K562 (cell line): ENCODE results near the gene GPR21. TPM values are rescaled to one million over a fixed set of nuclear protein-coding genes. Genes with fewer than 3 reads are reported as not detected.

Experiments
- ATAC-seq: fragments of 200-7000 bp; cut with Tn5 transposase; 3 replicates; pipeline ENCODE4 v1.9.1; 2020; ENCODE audit warnings: moderate library complexity
- BruUV-seq: library from RNA; stranded (reverse); fragments of 400-500 nt; replicated peaks from 2 replicates; lab custom pipeline; 2021; lab: Mats Ljungman, UMichigan
- CTCF ChIA-PET: fragments of 300-600 bp; formaldehyde crosslinking; extraction: SDS; loops from one replicate; lab custom pipeline; 2021; ENCODE audit warnings: low intra/inter-chr PET ratio; lab: Yijun Ruan, JAX
- POLR2A ChIA-PET: fragments of 300-600, 350-650 bp; sonication (Branson Sonifier 250); formaldehyde crosslinking; extraction: SDS; loops from one replicate; lab custom pipeline; 2021; ENCODE audit warnings: antibody characterized with exemption, inconsistent platforms; lab: Yijun Ruan, JAX
- DNase-seq, 4 experiments: peaks; one replicate each; pipeline versions ENCODE4 v3.0.0 to v3.0.0-alpha.2; 2011 to 2018; ENCODE audit warnings: low spot score in 3 of 4, mixed read lengths in 3 of 4; ENCODE audit errors: extremely low read depth in 1 of 4
- FAIRE-seq: peaks from 2 replicates; lab custom pipeline; 2011; peaks lifted over from hg19 to GRCh38; lab: Jason Lieb, UNC
- H2AFZ ChIP-seq: 2 replicates; pipeline ENCODE4 v1.6.0; 2011; ENCODE audit warnings: low read depth, low read length, control low read depth, inconsistent platforms
- H3K27ac ChIP-seq: fragments of 200-600 bp; 3 replicates; pipeline ENCODE4 v1.8.0; 2011; ENCODE audit warnings: low read depth, mild to moderate bottlenecking, control low read depth, inconsistent platforms, low read length, moderate library complexity, mixed read lengths; ENCODE audit errors: extremely low read depth
- H3K27me3 ChIP-seq, 2 experiments: fragments of 300-600 bp in 1 of 2; 2 replicates in 1 of 2; 3 replicates in 1 of 2; pipeline versions ENCODE4 v1.6.0 to v1.8.0; 2011; ENCODE audit warnings: inconsistent platforms in 2 of 2, low read length in 2 of 2, mild to moderate bottlenecking in 1 of 2, mixed read lengths in 1 of 2, moderate library complexity in 1 of 2; ENCODE audit not compliant: control insufficient read depth in 2 of 2, insufficient read depth in 2 of 2
- H3K36me3 ChIP-seq: fragments of 300-600 bp; 3 replicates; pipeline ENCODE4 v1.8.0; 2011; ENCODE audit warnings: mild to moderate bottlenecking, low read length, inconsistent platforms; ENCODE audit not compliant: control insufficient read depth, insufficient read depth
- H3K4me1 ChIP-seq, 2 experiments: fragments of 200-600 bp in 1 of 2; replicated peaks in 1 of 2; 2 replicates in 1 of 2; 3 replicates in 1 of 2; pipeline versions ENCODE4 v1.5.1 to v1.8.0; 2011; ENCODE audit warnings: inconsistent platforms in 2 of 2, low read length in 2 of 2, mild to moderate bottlenecking in 1 of 2, mixed read lengths in 1 of 2, moderate library complexity in 1 of 2; ENCODE audit not compliant: control insufficient read depth in 2 of 2, insufficient read depth in 2 of 2
- H3K4me2 ChIP-seq: 2 replicates; pipeline ENCODE4 v1.6.1; 2011; ENCODE audit warnings: low read length, control low read depth, inconsistent platforms, mixed read lengths; ENCODE audit not compliant: insufficient read depth
- H3K4me3 ChIP-seq: fragments of 200-600 bp; sonication (generic), shearing (Covaris generic); 2 replicates; pipeline ENCODE4 v1.5.1; 2016; ENCODE audit warnings: control low read depth, inconsistent platforms
- H3K79me2 ChIP-seq: fragments of 200-600 bp; 3 replicates; pipeline ENCODE4 v1.8.0; 2011; ENCODE audit warnings: low read length, inconsistent platforms; ENCODE audit not compliant: control insufficient read depth, insufficient read depth
- H3K9ac ChIP-seq, 2 experiments: 2 replicates each; pipeline versions ENCODE4 v1.6.0 to v1.6.1; 2011; ENCODE audit warnings: low read depth in 2 of 2, low read length in 2 of 2, control low read depth in 1 of 2, inconsistent platforms in 1 of 2, mild to moderate bottlenecking in 1 of 2, mixed read lengths in 1 of 2; ENCODE audit not compliant: insufficient read depth in 1 of 2
- H3K9me1 ChIP-seq: one replicate; pipeline ENCODE4 v1.6.0; 2011; ENCODE audit warnings: inconsistent platforms, mild to moderate bottlenecking, low read length, moderate library complexity; ENCODE audit not compliant: control insufficient read depth, insufficient read depth
- H3K9me3 ChIP-seq: replicated peaks from 2 replicates; pipeline ENCODE4 v1.5.1; 2011; ENCODE audit warnings: low read depth, low read length, inconsistent platforms; ENCODE audit not compliant: control insufficient read depth, insufficient read depth
- H4K20me1 ChIP-seq: replicated peaks from 2 replicates; pipeline ENCODE4 v1.6.1; 2011; ENCODE audit warnings: low read length, inconsistent platforms, mixed read lengths; ENCODE audit not compliant: control insufficient read depth, insufficient read depth
- CREM ChIP-seq: IDR thresholded peaks from 2 replicates; pipeline ENCODE4 v1.6.1; 2014; ENCODE audit warnings: antibody characterized with exemption, low read depth
- GABPB2 ChIP-seq: fragments of 250-450 bp; sonication (Bioruptor Pico); conservative IDR thresholded peaks from 2 replicates; pipeline ENCODE4 v1.5.1; 2021; ENCODE audit warnings: mild to moderate bottlenecking
- GTF2E2 ChIP-seq: fragments of 200-800 bp; sonication (Bioruptor generic); IDR thresholded peaks from 2 replicates; pipeline ENCODE4 v1.6.1; 2016; ENCODE audit warnings: missing genetic modification characterization, missing compliant biosample characterization
- JUND ChIP-seq, 2 experiments: IDR thresholded peaks; 2 replicates in 1 of 2; 3 replicates in 1 of 2; pipeline ENCODE4 v1.6.1; 2011; ENCODE audit warnings: borderline replicate concordance in 2 of 2, low read depth in 2 of 2, low read length in 2 of 2, improper control_type of control experiment in 1 of 2, missing biosample characterization in 1 of 2, missing genetic modification characterization in 1 of 2, missing genetic modification reagents in 1 of 2
- PURB ChIP-seq: sonication (generic); formaldehyde crosslinking; IDR thresholded peaks from 2 replicates; pipeline ENCODE4 v1.9.0; 2021; ENCODE audit warnings: low read depth, mild to moderate bottlenecking, missing genetic modification reagents
- TEAD4 ChIP-seq, 2 experiments: sonication (generic) in 1 of 2; formaldehyde crosslinking in 1 of 2; IDR thresholded peaks; 2 replicates each; pipeline versions ENCODE4 v1.6.1 to v1.8.0; 2012 to 2022; ENCODE audit warnings: borderline replicate concordance in 1 of 2, inconsistent platforms in 1 of 2, low read length in 1 of 2, mild to moderate bottlenecking in 1 of 2, missing genetic modification reagents in 1 of 2
- ZFX ChIP-seq: sonication (generic); formaldehyde crosslinking; IDR thresholded peaks from 2 replicates; pipeline ENCODE4 v1.8.0; 2022; ENCODE audit warnings: mild to moderate bottlenecking, missing genetic modification reagents, moderate library complexity
- ZNF124 ChIP-seq: sonication (generic); formaldehyde crosslinking; IDR thresholded peaks from 2 replicates; pipeline ENCODE4 v1.8.1; 2022; ENCODE audit warnings: missing genetic modification reagents
- ZNF143 ChIP-seq: sonication (generic); formaldehyde crosslinking; IDR thresholded peaks from 2 replicates; pipeline ENCODE4 v1.9.0; 2022; ENCODE audit warnings: mild to moderate bottlenecking, missing genetic modification reagents
- WGBS: fragments of 100-300 bp; shearing (Covaris generic); methylation state at CpG from one replicate; pipeline ENCODE4 v1.1.6; 2016; ENCODE audit warnings: low coverage, mixed read lengths; ENCODE audit not compliant: insufficient coverage; ENCODE audit errors: missing lambda C conversion rate; 5-methylcytosine and 5-hydroxymethylcytosine counted together
- in situ Hi-C: fragments of 300-500 bp; cut with MboI; formaldehyde crosslinking; loops from 4 replicates; pipeline ENCODE4 v1.15.0; 2018; ENCODE audit warnings: inconsistent platforms, mixed read lengths
- intact Hi-C: fragments of 100-400 bp; cut with micrococcal nuclease; formaldehyde crosslinking; loops from 2 replicates; pipeline ENCODE4 v1.14.2; 2022
- polyA plus RNA-seq, 8 experiments: library from polyadenylated mRNA; depleted of rRNA in 4 of 8; stranded (reverse) in 5 of 8; unstranded in 3 of 8; fragments of >200 nt; fragmentation: Nextera tagmentation in 2 of 8; fragmentation: Illumina TruSeq in 1 of 8; extraction: Ambion mirVana in 2 of 8; extraction: Trizol in 1 of 8; gene quantifications; 2 replicates each; pipeline versions ENCODE4 v1.2.1 to v1.2.3, GENCODE V29; 2011 to 2014; ENCODE audit warnings: inconsistent platforms in 1 of 8, missing spikeins in 1 of 8
- total RNA-seq, 7 experiments: library from RNA; depleted of rRNA in 6 of 7; stranded (reverse); fragments of >200 nt in 6 of 7; fragmentation: Illumina TruSeq in 2 of 7; extraction: Trizol in 2 of 7; gene quantifications; 2 replicates each; pipeline versions ENCODE4 v1.2.1 to v1.2.3, GENCODE V29; 2011 to 2021; ENCODE audit warnings: low replicate concordance in 1 of 7
- TF ChIP-seq, protein P1 (sequence below): sonication (generic); formaldehyde crosslinking; IDR thresholded peaks from 2 replicates; pipeline ENCODE4 v1.8.0; 2023; ENCODE audit warnings: mild to moderate bottlenecking, missing genetic modification reagents
- TF ChIP-seq, protein P2 (sequence below): sonication (generic); formaldehyde crosslinking; IDR thresholded peaks from 2 replicates; pipeline ENCODE4 v1.8.0; 2022; ENCODE audit warnings: mild to moderate bottlenecking, missing genetic modification reagents
- TF ChIP-seq, protein P3 (sequence below), 2 experiments: fragments of 450-650 bp in 1 of 2; sonication (generic) in 1 of 2; formaldehyde crosslinking in 1 of 2; IDR thresholded peaks in 1 of 2; conservative IDR thresholded peaks in 1 of 2; 2 replicates each; pipeline versions ENCODE4 v1.6.1 to v1.8.1; 2016 to 2023; ENCODE audit warnings: mild to moderate bottlenecking in 2 of 2, moderate library complexity in 2 of 2, inconsistent platforms in 1 of 2, missing genetic modification reagents in 1 of 2
- TF ChIP-seq, protein P4 (sequence below): sonication (generic); formaldehyde crosslinking; IDR thresholded peaks from 2 replicates; pipeline ENCODE4 v1.8.0; 2022; ENCODE audit warnings: mild to moderate bottlenecking, missing genetic modification reagents

The GPR21 gene
- total and polyA plus RNA-seq, 9 of the 15 experiments (the other 6 are each of a cell fraction or from before 2014, with no cell fraction given) = 0.16 to 0.83 (median 0.36) TPM; not detected in 6

DNA sequence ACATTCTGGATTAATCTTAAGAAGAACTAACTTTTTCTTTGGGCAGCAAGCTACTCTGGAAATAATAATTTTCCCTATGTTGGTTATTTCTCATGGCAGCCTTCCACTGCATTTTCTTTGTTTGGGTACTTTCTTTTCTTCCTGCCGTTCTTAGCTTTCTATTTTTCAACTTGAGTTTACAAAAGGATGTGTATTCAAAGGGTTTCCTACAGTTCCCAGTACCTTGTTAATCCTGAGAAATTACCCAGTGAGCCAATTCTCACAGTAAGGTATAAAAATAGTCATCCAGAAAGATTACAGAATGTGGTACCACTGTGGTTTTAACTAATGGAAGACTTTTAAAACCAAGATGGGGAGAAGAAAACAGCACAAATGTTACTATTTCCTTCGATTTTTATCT, 20.2 kb downstream of the GPR21 start:
- Histone ChIP-seq H3K9ac (no peak overlapping the region), H2AFZ (no peak overlapping the region), H3K4me2 (no peak overlapping the region), H3K4me3 (no peak overlapping the region), H3K4me1 (no peaks in the 10 kb centered on the region), H3K27me3 (no peaks in the 10 kb centered on the region), H3K9me1 (no peaks in the 10 kb centered on the region), H3K9me3 (no peaks in the 10 kb centered on the region), H3K27ac (no peak overlapping the region), H3K79me2 (no peaks in the 10 kb centered on the region), H3K36me3 (peaks cover 3% of the 10 kb centered on the region; the same call in 1 of the 3 replicates), H4K20me1 (no peaks in the 10 kb centered on the region)
- no TSS peak for BruUV-seq
- FAIRE-seq (no peak), ATAC-seq (no peak), DNase-seq (no peak)
- in situ Hi-C loops (no loop called here), intact Hi-C loops (no loop called here)
- WGBS = 31% methylated on average over 2 of the region's 2 CpGs
- POLR2A ChIA-PET = no interaction called here
- CTCF ChIA-PET = no interaction called here
- TF ChIP-seq ZNF143 (CRISPR knock-in tag) (no peak), ZNF124 (CRISPR knock-in tag) (no peak), TEAD4 (IDR thresholded peaks at IDR 0.05; ENCODE audit: low read length) (no peak), TEAD4 (CRISPR knock-in tag; IDR thresholded peaks at IDR 0.05; ENCODE audit: borderline replicate concordance) (no peak), GABPB2 (CRISPR knock-in tag) (no peak), CREM (no peak), GTF2E2 (tag) (no peak), PURB (CRISPR knock-in tag) (no peak), JUND (IDR thresholded peaks at IDR 0.05; ENCODE audit: borderline replicate concordance, low read depth, low read length) (no peak), JUND (tag; IDR thresholded peaks at IDR 0.05; ENCODE audit: borderline replicate concordance, low read depth, low read length) (no peak), ZFX (CRISPR knock-in tag) (no peak)
- TF ChIP-seq, protein P1, sequence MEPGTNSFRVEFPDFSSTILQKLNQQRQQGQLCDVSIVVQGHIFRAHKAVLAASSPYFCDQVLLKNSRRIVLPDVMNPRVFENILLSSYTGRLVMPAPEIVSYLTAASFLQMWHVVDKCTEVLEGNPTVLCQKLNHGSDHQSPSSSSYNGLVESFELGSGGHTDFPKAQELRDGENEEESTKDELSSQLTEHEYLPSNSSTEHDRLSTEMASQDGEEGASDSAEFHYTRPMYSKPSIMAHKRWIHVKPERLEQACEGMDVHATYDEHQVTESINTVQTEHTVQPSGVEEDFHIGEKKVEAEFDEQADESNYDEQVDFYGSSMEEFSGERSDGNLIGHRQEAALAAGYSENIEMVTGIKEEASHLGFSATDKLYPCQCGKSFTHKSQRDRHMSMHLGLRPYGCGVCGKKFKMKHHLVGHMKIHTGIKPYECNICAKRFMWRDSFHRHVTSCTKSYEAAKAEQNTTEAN (CRISPR knock-in tag) = no peak
- TF ChIP-seq, protein P2, sequence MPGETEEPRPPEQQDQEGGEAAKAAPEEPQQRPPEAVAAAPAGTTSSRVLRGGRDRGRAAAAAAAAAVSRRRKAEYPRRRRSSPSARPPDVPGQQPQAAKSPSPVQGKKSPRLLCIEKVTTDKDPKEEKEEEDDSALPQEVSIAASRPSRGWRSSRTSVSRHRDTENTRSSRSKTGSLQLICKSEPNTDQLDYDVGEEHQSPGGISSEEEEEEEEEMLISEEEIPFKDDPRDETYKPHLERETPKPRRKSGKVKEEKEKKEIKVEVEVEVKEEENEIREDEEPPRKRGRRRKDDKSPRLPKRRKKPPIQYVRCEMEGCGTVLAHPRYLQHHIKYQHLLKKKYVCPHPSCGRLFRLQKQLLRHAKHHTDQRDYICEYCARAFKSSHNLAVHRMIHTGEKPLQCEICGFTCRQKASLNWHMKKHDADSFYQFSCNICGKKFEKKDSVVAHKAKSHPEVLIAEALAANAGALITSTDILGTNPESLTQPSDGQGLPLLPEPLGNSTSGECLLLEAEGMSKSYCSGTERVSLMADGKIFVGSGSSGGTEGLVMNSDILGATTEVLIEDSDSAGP (CRISPR knock-in tag) = no peak
- TF ChIP-seq, protein P3, sequence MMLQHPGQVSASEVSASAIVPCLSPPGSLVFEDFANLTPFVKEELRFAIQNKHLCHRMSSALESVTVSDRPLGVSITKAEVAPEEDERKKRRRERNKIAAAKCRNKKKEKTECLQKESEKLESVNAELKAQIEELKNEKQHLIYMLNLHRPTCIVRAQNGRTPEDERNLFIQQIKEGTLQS (IDR thresholded peaks at IDR 0.05) = no peak
- TF ChIP-seq, protein P3 (CRISPR knock-in tag; conservative IDR thresholded peaks at IDR 0.05) = no peak
- TF ChIP-seq, protein P4, sequence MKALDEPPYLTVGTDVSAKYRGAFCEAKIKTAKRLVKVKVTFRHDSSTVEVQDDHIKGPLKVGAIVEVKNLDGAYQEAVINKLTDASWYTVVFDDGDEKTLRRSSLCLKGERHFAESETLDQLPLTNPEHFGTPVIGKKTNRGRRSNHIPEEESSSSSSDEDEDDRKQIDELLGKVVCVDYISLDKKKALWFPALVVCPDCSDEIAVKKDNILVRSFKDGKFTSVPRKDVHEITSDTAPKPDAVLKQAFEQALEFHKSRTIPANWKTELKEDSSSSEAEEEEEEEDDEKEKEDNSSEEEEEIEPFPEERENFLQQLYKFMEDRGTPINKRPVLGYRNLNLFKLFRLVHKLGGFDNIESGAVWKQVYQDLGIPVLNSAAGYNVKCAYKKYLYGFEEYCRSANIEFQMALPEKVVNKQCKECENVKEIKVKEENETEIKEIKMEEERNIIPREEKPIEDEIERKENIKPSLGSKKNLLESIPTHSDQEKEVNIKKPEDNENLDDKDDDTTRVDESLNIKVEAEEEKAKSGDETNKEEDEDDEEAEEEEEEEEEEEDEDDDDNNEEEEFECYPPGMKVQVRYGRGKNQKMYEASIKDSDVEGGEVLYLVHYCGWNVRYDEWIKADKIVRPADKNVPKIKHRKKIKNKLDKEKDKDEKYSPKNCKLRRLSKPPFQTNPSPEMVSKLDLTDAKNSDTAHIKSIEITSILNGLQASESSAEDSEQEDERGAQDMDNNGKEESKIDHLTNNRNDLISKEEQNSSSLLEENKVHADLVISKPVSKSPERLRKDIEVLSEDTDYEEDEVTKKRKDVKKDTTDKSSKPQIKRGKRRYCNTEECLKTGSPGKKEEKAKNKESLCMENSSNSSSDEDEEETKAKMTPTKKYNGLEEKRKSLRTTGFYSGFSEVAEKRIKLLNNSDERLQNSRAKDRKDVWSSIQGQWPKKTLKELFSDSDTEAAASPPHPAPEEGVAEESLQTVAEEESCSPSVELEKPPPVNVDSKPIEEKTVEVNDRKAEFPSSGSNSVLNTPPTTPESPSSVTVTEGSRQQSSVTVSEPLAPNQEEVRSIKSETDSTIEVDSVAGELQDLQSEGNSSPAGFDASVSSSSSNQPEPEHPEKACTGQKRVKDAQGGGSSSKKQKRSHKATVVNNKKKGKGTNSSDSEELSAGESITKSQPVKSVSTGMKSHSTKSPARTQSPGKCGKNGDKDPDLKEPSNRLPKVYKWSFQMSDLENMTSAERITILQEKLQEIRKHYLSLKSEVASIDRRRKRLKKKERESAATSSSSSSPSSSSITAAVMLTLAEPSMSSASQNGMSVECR (CRISPR knock-in tag) = no peak
